Activated CD8-positive, alpha-beta memory T cell treated with anti-CD3 and anti-CD28 coated beads, Interleukin-2, amount 50 U/mL, for 1 hour (primary cell): ENCODE measurements around the gene COL6A2.
"Not testable (repeated sequence)": the region's sequence is repeated elsewhere in the genome, so short reads cannot be mapped to it uniquely, and the experiment has no call there.

ENCODE experiments used
- DNase-seq: peaks from one replicate; pipeline ENCODE4 v3.0.0-alpha.2; 2020; ENCODE audit errors: extremely low read depth

COL6A2 gene

DNA sequence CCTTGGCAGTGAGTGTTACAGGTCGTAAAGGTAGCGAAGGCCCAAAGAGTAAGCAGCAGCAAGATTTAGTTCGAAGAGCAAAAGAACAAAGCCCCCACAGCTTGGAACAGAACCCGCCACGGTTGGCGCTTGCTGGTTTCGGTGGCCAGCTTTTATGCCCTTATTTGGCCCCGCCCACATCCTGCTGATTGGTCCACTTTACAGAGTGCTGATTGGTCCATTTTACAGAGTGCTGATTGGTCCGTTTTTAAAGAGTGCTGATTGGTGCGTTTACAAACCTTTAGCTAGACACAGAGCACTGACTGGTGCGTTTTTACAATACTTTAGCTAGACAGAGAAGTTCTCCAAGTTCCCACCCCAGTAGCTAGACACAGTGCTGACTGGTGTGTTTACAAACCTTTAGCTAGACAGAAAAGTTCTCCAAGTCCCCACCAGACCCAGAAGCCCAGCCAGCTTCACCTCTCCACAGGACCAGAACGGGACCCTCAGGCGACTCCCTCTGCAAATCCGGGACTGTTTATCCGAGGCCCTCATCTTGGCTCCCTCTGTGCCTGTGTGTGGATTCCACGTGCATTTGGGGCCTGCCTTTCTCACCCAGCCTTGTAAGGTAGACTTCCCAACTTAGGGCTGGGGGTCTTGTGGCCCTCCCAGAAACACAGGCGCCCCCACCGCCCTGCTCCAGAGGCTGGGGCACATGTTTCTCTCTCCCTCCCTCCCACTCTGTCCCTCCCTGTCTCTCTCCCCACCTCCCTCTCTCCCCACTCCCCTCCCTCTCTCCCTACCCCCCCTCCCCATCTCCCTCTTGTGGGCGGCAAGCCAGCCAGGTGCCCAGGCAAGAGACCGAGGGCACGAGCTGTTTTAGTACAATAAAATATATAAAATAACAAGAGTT lies 44.9 kb downstream of the COL6A2 start:
- DNase-seq = no peak

DNA sequence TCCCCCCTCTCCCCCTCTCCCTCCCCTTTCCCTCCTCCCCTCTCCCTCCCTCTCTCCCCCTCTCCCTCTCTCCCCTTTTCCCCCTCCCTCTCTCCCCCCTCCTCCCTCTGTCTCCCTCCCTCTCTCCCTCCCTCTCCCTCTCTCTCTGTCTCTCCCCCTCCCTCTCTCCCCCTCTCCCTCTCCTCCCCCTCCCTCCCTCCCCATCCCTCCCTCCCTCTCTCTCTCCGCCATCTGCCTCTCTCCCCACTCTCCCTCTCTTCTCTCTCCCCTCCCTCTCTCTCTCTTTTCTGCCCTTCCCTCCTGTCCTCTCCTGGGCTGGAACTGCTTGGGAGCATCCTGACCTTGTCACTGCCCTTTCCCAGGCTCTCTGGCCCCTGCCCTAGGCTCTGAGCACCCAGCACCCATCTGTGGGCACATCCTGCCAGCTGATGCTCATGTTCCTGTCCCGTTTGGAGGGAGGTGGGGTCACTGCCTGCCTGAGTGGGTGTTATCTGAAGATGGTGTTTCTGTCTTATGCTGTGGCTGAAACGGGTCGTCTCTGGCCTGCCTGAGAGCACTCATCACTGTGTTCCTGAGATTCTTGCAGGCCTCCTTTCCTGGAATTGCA lies 46.7 kb downstream of the COL6A2 start:
- DNase-seq = no peak

- DNase-seq = no peak
Measured at GRCh38 chr21:46145159-46145839, 47.4 kb downstream of the COL6A2 start.

GRCh38 chr21:46145840-46146691 lies 48.2 kb downstream of the COL6A2 start:
- DNase-seq = no peak

DNA sequence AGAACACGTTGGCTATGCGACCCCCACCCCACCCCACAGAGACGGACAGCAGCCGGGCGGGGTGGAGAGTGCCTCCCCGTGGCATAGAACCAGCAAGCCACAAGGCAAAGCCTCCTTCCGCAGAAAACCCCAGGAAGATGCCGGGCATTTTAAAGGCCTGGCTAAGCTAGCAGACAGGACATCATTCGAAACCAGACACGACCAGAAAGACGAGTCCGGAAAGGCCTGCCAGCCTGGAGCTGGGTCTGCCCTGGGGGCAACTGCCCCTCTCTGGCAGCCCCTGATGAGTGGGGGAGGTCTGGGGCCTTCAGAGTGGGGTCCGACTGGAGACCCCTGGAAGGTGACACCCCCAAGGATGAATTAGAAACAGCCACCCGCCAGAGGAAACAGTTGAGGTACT lies 48.9 kb downstream of the COL6A2 start:
- no peak for DNase-seq

DNA sequence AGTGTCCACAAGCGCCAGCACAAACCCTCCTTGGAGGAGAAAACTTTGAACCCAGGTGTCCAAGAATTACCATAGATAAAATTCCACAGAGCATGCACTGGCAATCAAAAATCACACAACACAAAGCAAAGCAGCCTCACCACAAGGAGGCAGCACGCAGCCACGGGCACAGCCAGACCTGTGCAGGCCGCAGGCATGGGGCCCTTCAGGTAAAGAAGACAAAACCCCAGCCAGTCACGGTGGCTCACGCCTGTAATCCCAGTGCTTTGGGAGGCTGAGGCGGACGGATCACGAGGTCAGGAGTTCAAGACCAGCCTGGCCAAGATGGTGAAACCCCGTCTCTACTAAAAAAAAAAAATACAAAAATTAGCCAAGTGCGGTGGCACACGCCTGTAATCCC lies 49.5 kb downstream of the COL6A2 start:
- DNase-seq = not testable (repeated sequence)

DNA sequence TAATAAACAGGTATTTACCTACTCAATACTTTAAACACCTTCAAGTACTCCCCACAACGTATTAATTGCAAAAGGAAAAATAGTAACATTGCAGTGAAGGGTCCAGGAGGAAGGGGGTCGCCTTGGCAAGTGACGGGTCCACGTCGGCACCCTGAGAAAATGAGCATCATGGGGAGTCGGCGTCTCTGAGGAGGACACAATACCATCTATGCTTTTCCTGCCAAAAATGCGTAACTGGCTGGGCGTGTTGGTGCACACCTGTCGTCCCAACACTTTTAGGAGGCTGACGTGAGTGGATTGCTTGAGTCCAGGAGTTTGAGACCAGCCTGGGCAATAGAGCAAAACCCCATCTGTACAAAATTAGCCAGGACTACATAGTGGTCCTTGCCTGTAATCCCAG lies 50.2 kb downstream of the COL6A2 start:
- DNase-seq = no peak

- DNase-seq = no peak
Measured at GRCh38 chr21:46149205-46149901, 51.4 kb downstream of the COL6A2 start.

- DNase-seq = no peak
Measured at GRCh38 chr21:46150073-46150472, 52.2 kb downstream of the COL6A2 start.

DNA sequence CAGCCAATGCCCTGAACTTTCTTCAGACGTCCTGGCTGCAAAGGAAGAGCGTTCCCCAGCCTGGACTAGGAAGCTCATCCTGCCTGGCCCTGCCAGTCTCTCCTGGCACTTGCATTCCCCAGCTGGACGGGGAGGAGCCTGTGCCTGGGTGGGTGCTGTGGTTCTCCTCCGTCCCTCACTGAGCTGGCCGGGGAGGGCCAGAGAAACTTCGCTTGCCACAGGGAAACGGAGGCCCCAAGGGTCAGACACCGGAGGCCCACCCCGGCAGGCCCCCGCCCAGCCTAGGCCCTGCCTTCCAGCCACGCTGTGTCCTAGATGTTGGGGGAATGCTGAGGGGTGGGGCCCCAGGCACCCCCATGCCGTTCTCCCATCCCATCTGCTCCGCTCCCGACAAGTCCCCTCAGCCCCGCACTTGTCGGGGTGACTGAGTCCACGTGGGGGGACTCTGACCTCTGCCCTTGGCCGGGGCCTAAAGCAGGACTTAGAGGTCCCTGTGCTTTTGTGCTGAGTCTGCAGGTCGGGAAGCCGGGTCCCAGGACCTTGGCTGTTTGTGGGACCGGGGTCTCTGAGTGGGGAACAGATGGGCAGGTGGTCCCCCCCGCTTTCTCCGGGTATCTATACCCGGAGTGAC lies 52.7 kb downstream of the COL6A2 start:
- no peak for DNase-seq

GRCh38 chr21:46151261-46151988 lies 53.5 kb downstream of the COL6A2 start:
- DNase-seq = no peak

GRCh38 chr21:46151989-46152926 lies 54.3 kb downstream of the COL6A2 start:
- no peak for DNase-seq

DNA sequence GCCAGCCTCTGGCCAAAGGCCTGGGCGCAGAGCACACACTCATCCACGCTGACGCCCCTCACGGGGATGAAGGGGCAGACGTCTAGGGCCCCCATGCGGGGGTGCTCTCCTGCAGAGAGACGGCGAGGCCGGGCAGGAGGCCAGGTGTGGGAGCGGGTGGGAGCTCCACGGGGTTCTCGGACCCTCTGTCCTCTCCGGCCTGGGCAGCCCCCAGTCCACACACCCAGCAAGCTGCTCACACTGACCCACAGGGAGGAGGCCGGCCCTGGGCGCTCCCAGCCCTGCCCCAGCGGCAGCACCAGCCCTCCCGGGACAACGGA lies 55.0 kb downstream of the COL6A2 start:
- no peak for DNase-seq

DNA sequence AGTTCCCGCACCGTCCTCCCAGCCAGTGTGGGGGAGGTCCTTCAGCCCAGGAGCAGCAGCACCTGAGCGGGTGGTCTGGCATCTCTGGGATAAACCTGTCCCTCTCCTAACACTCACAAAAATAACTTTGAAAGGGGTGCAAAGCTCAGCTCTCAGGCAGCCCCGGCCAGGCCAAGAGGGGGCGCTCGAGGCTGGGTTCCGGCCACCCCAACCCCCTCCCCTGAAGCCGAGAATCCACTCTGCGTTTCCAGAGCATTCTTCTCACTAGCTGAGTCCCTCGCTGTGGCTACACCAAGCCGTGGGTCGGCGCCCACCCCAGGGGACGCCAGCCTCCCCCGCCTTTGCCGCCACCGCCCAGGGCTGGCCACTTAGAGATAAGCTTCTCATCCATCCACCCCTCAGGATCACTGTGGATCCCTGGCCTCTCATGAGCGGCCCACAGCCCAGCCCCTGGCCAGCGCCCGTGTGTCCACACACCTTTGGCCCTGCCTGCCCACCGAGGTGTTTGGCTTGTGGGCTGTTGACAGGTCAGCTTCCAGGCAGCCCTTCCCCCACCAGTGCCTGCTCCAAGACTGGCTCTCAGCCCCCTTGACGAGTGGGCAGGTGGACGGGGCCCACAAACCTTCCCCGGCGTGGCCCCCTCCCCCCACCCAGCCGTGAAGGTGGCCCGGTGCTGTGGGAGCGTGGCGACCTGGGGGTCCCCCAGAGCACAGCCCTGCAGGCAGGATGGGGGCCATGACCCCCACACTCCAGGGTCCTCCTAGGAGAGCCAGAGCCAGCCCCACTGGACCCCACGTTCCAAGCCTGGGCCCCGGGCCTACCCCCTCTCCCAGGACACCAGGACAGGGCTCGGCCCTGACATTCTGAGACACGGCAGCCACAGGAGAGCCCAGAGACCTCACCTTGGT lies 55.6 kb downstream of the COL6A2 start:
- no peak for DNase-seq

GRCh38 chr21:46154155-46154954 lies 56.4 kb downstream of the COL6A2 start:
- DNase-seq = no peak

GRCh38 chr21:46154955-46155513 lies 57.1 kb downstream of the COL6A2 start:
- DNase-seq = no peak
